ENCODE data around the gene DNM2. TPM values are rescaled to one million over a fixed set of nuclear protein-coding genes. Genes with fewer than 3 reads are reported as not detected.

The DNM2 gene
- polyA plus RNA-seq, 2 of the 4 experiments (the other 2 are of a cell fraction): 32.9 to 58.5 TPM

GRCh38 chr19:10727685-10728201 lies 9.9 kb downstream of the DNM2 start (continued):
- TF ChIP-seq RAD21 (conservative IDR thresholded peaks at IDR 0.05 in 1 of 2, IDR thresholded peaks at IDR 0.05 in 1 of 2): no peak
- TF ChIP-seq HOXA7 (CRISPR knock-in tag; IDR thresholded peaks at IDR 0.05): no peak
- no peak for TF ChIP-seq BHLHE40 (IDR thresholded peaks at IDR 0.05; ENCODE audit: low read depth, low read length)
- TF ChIP-seq TFCP2L1 (CRISPR knock-in tag; IDR thresholded peaks at IDR 0.05): no peak

- H3K4me2 ChIP-seq: no peak overlapping the region
- WGBS (ENCODE audit: missing lambda C conversion rate): 98% methylated on average over 14 of the region's 14 CpGs
- no peaks in the 10 kb centered on the region for H3K4me1 ChIP-seq
- H3K9me3 ChIP-seq: no peaks in the 10 kb centered on the region
- TF ChIP-seq MAX (IDR thresholded peaks at IDR 0.05): no peak
- no peak for TF ChIP-seq CBX8 (IDR thresholded peaks at IDR 0.05)
- no peak for TF ChIP-seq MAZ (IDR thresholded peaks at IDR 0.05; ENCODE audit: borderline replicate concordance, low read depth, low read length)
- TF ChIP-seq ZC3H11A (IDR thresholded peaks at IDR 0.05): no peak
- no peak for TF ChIP-seq RNF2 (IDR thresholded peaks at IDR 0.05; ENCODE audit: borderline replicate concordance, low read depth)
- TF ChIP-seq RAD21 (conservative IDR thresholded peaks at IDR 0.05 in 1 of 2, IDR thresholded peaks at IDR 0.05 in 1 of 2): no peak
- TF ChIP-seq PBX3 (IDR thresholded peaks at IDR 0.05): no peak
- TF ChIP-seq RCOR1 (IDR thresholded peaks at IDR 0.05; ENCODE audit: low read depth, low read length): no peak
- TF ChIP-seq JUNB (IDR thresholded peaks at IDR 0.05): no peak
- TF ChIP-seq EP300 (IDR thresholded peaks at IDR 0.05): no peak
- TF ChIP-seq FOXS1 (CRISPR knock-in tag; IDR thresholded peaks at IDR 0.05): no peak
- TF ChIP-seq POLR2A (IDR thresholded peaks at IDR 0.05; ENCODE audit: low read length): no peak
- TF ChIP-seq ESRRA (IDR thresholded peaks at IDR 0.05; ENCODE audit: borderline replicate concordance, low read length): no peak
- ChIA-PET CTCF (interaction anchor here (2.1 kb wide), 1 partner anchor 12 kb away, joined by 6 read pairs; the partner anchor contains the start of gene DNM2), POLR2A (no interaction called here)
- DNase-seq (ENCODE audit: low read depth in 1 of 2, low spot score in 1 of 2) (no peak), ATAC-seq (no peak), FAIRE-seq (no peak)
- no peak overlapping the region for H3K4me3 ChIP-seq
- no peak overlapping the region for H3K27ac ChIP-seq
These were observed 11.5 kb downstream of the DNM2 start for GRCh38 chr19:10729411-10729810.

- Histone ChIP-seq H3K9me3 (no peaks in the 10 kb centered on the region), H3K4me1 (no peaks in the 10 kb centered on the region), H3K4me2 (no peak overlapping the region), H3K4me3 (no peak overlapping the region), H3K27ac (peak overlapping the region in 1 of 2 experiments; percentile 20; a peak in 1 of 6 replicates)
- TF ChIP-seq HDAC2 (IDR thresholded peaks at IDR 0.05): no peak
- DNase-seq (ENCODE audit: low read depth in 1 of 2, low spot score in 1 of 2) (no peak), ATAC-seq (no peak), FAIRE-seq (no peak)
- CTCF ChIA-PET: interaction anchor here (1.1 to 2.1 kb wide), 2 partner anchors 14 to 133 kb away, joined by 6 read pairs; partner anchors contain the start of gene DNM2
- WGBS (ENCODE audit: missing lambda C conversion rate): 87% methylated on average over 3 of the region's 12 CpGs
- POLR2A ChIA-PET: no interaction called here
These were observed 13.1 kb downstream of the DNM2 start for GRCh38 chr19:10730932-10731331.

GRCh38 chr19:10735741-10736140 lies 17.9 kb downstream of the DNM2 start:
- DNase-seq (ENCODE audit: low read depth in 1 of 2, low spot score in 1 of 2) (no peak), ATAC-seq (no peak), FAIRE-seq (no peak)
- TF ChIP-seq MAZ (IDR thresholded peaks at IDR 0.05; ENCODE audit: borderline replicate concordance, low read depth, low read length) (no peak), KDM5A (IDR thresholded peaks at IDR 0.05) (no peak), CEBPB (IDR thresholded peaks at IDR 0.05) (no peak), POLR2AphosphoS2 (conservative IDR thresholded peaks at IDR 0.05; ENCODE audit: low read length) (no peak), POLR2A (IDR thresholded peaks at IDR 0.05; ENCODE audit: low read length) (no peak), JUNB (IDR thresholded peaks at IDR 0.05) (no peak), RNF2 (IDR thresholded peaks at IDR 0.05; ENCODE audit: borderline replicate concordance, low read depth) (no peak), EHF (CRISPR knock-in tag; IDR thresholded peaks at IDR 0.05) (no peak), FOSL2 (IDR thresholded peaks at IDR 0.05) (no peak), FOSL2 (CRISPR knock-in tag; IDR thresholded peaks at IDR 0.05) (no peak), SMC3 (IDR thresholded peaks at IDR 0.05) (no peak), NPAS2 (CRISPR knock-in tag; IDR thresholded peaks at IDR 0.05; ENCODE audit: borderline replicate concordance) (no peak), SREBF2 (IDR thresholded peaks at IDR 0.05) (no peak), REST (IDR thresholded peaks at IDR 0.05) (no peak), CHD4 (IDR thresholded peaks at IDR 0.05; ENCODE audit: borderline replicate concordance) (no peak)

More at GRCh38 chr19:10735741-10736140, 17.9 kb downstream of the DNM2 start:
- POLR2A ChIA-PET: no interaction called here
- H3K4me2 ChIP-seq: no peak overlapping the region
- no peaks in the 10 kb centered on the region; the same call in 2 of the 3 replicates for H3K4me1 ChIP-seq
- H3K4me3 ChIP-seq: no peak overlapping the region
- H3K9me3 ChIP-seq: no peaks in the 10 kb centered on the region
- CTCF ChIA-PET: interaction anchor here (1.2 kb wide), 1 partner anchor 18 kb away, joined by 7 read pairs; the partner anchor contains the start of gene DNM2
- no peak overlapping the region for H3K27ac ChIP-seq
- 96% methylated on average over 5 of the region's 5 CpGs for WGBS (ENCODE audit: missing lambda C conversion rate)
